GM23338 (cell line): ENCODE data around the gene ENPP5. TPM values are rescaled to one million over a fixed set of nuclear protein-coding genes. Genes with fewer than 3 reads are reported as not detected.

Source experiments
- ATAC-seq: fragments of 200-7000 bp; cut with Tn5 transposase; 3 replicates; pipeline ENCODE4 v1.9.1; 2020
- DNase-seq: peaks from one replicate; pipeline ENCODE4 v3.0.0-alpha.2; 2015; ENCODE audit warnings: low spot score
- H2AFZ ChIP-seq: fragments of 200-600 bp; sonication (generic); 2 replicates; pipeline ENCODE4 v1.8.0; 2016; ENCODE audit warnings: antibody characterized with exemption, mild to moderate bottlenecking, moderate library complexity
- H3F3A ChIP-seq: fragments of 200-600 bp; sonication (generic); replicated peaks from 2 replicates; pipeline ENCODE4 v1.8.0; 2017; ENCODE audit warnings: antibody characterized with exemption, mixed run types, low read depth
- H3K27ac ChIP-seq: fragments of 200-600 bp; sonication (generic); 2 replicates; pipeline ENCODE4 v1.6.1; 2016; ENCODE audit warnings: low read depth
- H3K27me3 ChIP-seq: fragments of 200-600 bp; sonication (generic); 2 replicates; pipeline ENCODE4 v1.8.0; 2016; ENCODE audit warnings: mild to moderate bottlenecking, mixed run types, moderate library complexity; ENCODE audit not compliant: insufficient read depth
- H3K36me3 ChIP-seq: fragments of 200-600 bp; sonication (generic); 2 replicates; pipeline ENCODE4 v1.8.0; 2016; ENCODE audit warnings: mild to moderate bottlenecking; ENCODE audit not compliant: insufficient read depth
- H3K4me1 ChIP-seq: fragments of 200-600 bp; sonication (generic); 2 replicates; pipeline ENCODE4 v1.8.0; 2016; ENCODE audit warnings: mild to moderate bottlenecking, moderate library complexity; ENCODE audit not compliant: insufficient read depth
- H3K4me2 ChIP-seq: fragments of 200-600 bp; sonication (generic); 2 replicates; pipeline ENCODE4 v1.7.1; 2017; ENCODE audit warnings: mixed run types
- H3K4me3 ChIP-seq: fragments of 200-600 bp; sonication (generic); 2 replicates; pipeline ENCODE4 v1.6.1; 2016; ENCODE audit warnings: mixed run types
- H3K79me2 ChIP-seq: fragments of 200-600 bp; sonication (generic); replicated peaks from 2 replicates; pipeline ENCODE4 v1.8.0; 2017; ENCODE audit warnings: mild to moderate bottlenecking; ENCODE audit not compliant: insufficient read depth
- H3K9me2 ChIP-seq: fragments of 200-600 bp; sonication (generic); 2 replicates; pipeline ENCODE4 v1.8.0; 2017; ENCODE audit not compliant: insufficient read depth
- H4K20me1 ChIP-seq: fragments of 200-600 bp; sonication (generic); replicated peaks from 2 replicates; pipeline ENCODE4 v1.8.0; 2017; ENCODE audit warnings: mild to moderate bottlenecking; ENCODE audit not compliant: insufficient read depth
- H3K27ac Mint-ChIP-seq: 2 replicates; pipeline ENCODE4 v1.8.0; 2020; ENCODE audit warnings: inconsistent platforms, mild to moderate bottlenecking, moderate library complexity, mixed read lengths
- H3K27me3 Mint-ChIP-seq: 3 replicates; pipeline ENCODE4 v1.8.0; 2022; ENCODE audit warnings: low read depth, mild to moderate bottlenecking, moderate library complexity, mixed read lengths, inconsistent platforms; ENCODE audit not compliant: insufficient read depth, poor library complexity
- H3K36me3 Mint-ChIP-seq: 3 replicates; pipeline ENCODE4 v1.8.0; 2021; ENCODE audit warnings: low read depth, mild to moderate bottlenecking, inconsistent platforms, moderate library complexity, mixed read lengths
- H3K4me1 Mint-ChIP-seq: 3 replicates; pipeline ENCODE4 v1.8.0; 2020; ENCODE audit warnings: mild to moderate bottlenecking, inconsistent platforms, mixed read lengths
- H3K4me3 Mint-ChIP-seq: 3 replicates; pipeline ENCODE4 v1.8.0; 2021; ENCODE audit warnings: moderate library complexity, mild to moderate bottlenecking, inconsistent platforms, mixed read lengths
- H3K9me3 Mint-ChIP-seq: 3 replicates; pipeline ENCODE4 v1.8.0; 2020; ENCODE audit warnings: moderate library complexity, mild to moderate bottlenecking, inconsistent platforms, mixed read lengths
- CREB1 ChIP-seq: fragments of 250-450 bp; sonication (Bioruptor Pico); IDR thresholded peaks from 2 replicates; pipeline ENCODE4 v1.5.0; 2020; ENCODE audit warnings: low read depth, mild to moderate bottlenecking, moderate library complexity
- CTCF ChIP-seq, 2 experiments: fragments of 200-600 bp in 1 of 2; sonication (generic) in 1 of 2; conservative IDR thresholded peaks; 2 replicates each; pipeline versions ENCODE4 v1.5.1 to v1.6.1; 2016 to 2017; ENCODE audit warnings: antibody characterized with exemption in 2 of 2, low read depth in 2 of 2, mild to moderate bottlenecking in 2 of 2, moderate library complexity in 1 of 2
- EZH2phosphoT487 ChIP-seq: fragments of 200-600 bp; sonication (generic); IDR thresholded peaks from one replicate; pipeline ENCODE4 v1.8.1; 2018; ENCODE audit warnings: antibody characterized with exemption; ENCODE audit not compliant: unreplicated experiment
- NANOG ChIP-seq: IDR thresholded peaks from 2 replicates; pipeline ENCODE4 v1.6.1; 2016; ENCODE audit warnings: antibody characterized with exemption, borderline replicate concordance
- POLR2AphosphoS5 ChIP-seq: IDR thresholded peaks from 2 replicates; pipeline ENCODE4 v1.6.1; 2016; ENCODE audit warnings: antibody characterized with exemption, low read depth
- REST ChIP-seq: IDR thresholded peaks from one replicate; pipeline ENCODE4 v1.6.1; 2018; ENCODE audit warnings: antibody characterized with exemption; ENCODE audit not compliant: unreplicated experiment
- STAT1 ChIP-seq: IDR thresholded peaks from one replicate; pipeline ENCODE4 v1.6.1; 2016; ENCODE audit warnings: antibody characterized with exemption; ENCODE audit not compliant: unreplicated experiment
- ZNF114 ChIP-seq: fragments of 250-450 bp; sonication (Bioruptor Pico); IDR thresholded peaks from 2 replicates; pipeline ENCODE4 v1.5.0; 2020; ENCODE audit warnings: mild to moderate bottlenecking, moderate library complexity
- ZNF331 ChIP-seq: fragments of 250-450 bp; sonication (Bioruptor Pico); IDR thresholded peaks from 2 replicates; pipeline ENCODE4 v1.5.0; 2020; ENCODE audit warnings: low read depth, mild to moderate bottlenecking, moderate library complexity
- polyA plus RNA-seq: library from polyadenylated mRNA; unstranded; fragments of >200 nt; fragmentation: Nextera tagmentation; extraction: Ambion mirVana; gene quantifications from 2 replicates; pipeline ENCODE4 v1.2.1, GENCODE V29; 2016
- total RNA-seq: library from RNA; depleted of rRNA; stranded (reverse); fragments of >200 nt; shearing (Covaris generic); gene quantifications from 2 replicates; pipeline ENCODE4 v1.2.3, GENCODE V29; 2014

ENPP5 gene
- total and polyA plus RNA-seq, 2 experiments from 2014 or later = 8.5 to 13.0 TPM

- TF ChIP-seq CTCF (conservative IDR thresholded peaks at IDR 0.05; ENCODE audit: low read depth in 2 of 2) (no peak), CREB1 (CRISPR knock-in tag) (peak; percentile 62; the same call in 1 of the 2 replicates), ZNF114 (CRISPR knock-in tag) (no peak), EZH2phosphoT487 (no peak)
- Mint-ChIP-seq H3K4me3 (peak within 1 kb of the TSS; percentile 96), H3K9me3 (no peaks in the 10 kb centered on the region; the same call in 2 of the 3 replicates), H3K36me3 (no peaks in the 10 kb centered on the region), H3K27me3 (peaks cover 7% of the 10 kb centered on the region), H3K27ac (no peak within 1 kb of the TSS; the same call in 1 of the 2 replicates), H3K4me1 (no peaks in the 10 kb centered on the region)
- DNase-seq (peak; percentile 90), ATAC-seq (peak; percentile 100)
- H3K4me1 ChIP-seq = peaks cover 6% of the 10 kb centered on the region
- peak within 1 kb of the TSS; percentile 85 for H3K4me2 ChIP-seq
- H4K20me1 ChIP-seq = no peaks in the 10 kb centered on the region
- peak within 1 kb of the TSS; percentile 100 for H2AFZ ChIP-seq
- H3K36me3 ChIP-seq = no peaks in the 10 kb centered on the region
- H3K27me3 ChIP-seq = peaks cover 22% of the 10 kb centered on the region
- no peak within 1 kb of the TSS for H3K27ac ChIP-seq
- no peaks in the 10 kb centered on the region for H3K9me2 ChIP-seq
- H3F3A ChIP-seq = no peaks in the 10 kb centered on the region
- no peaks in the 10 kb centered on the region for H3K79me2 ChIP-seq
- H3K4me3 ChIP-seq = peak within 1 kb of the TSS; percentile 98
These were observed 40.9 kb downstream of the ENPP5 start, which contains the start of gene ENPP4 for GRCh38 chr6:46129629-46130511. TSS of gene ENPP4 (plus strand) at chr6:46129989. CDS start at chr6:46139584, 9,595 bp downstream.

- TF ChIP-seq STAT1 (no peak), POLR2AphosphoS5 (no peak), EZH2phosphoT487 (no peak), REST (no peak), NANOG (no peak), CTCF (conservative IDR thresholded peaks at IDR 0.05; ENCODE audit: low read depth in 2 of 2) (no peak), ZNF331 (no peak)
- Histone ChIP-seq H3K36me3 (no peaks in the 10 kb centered on the region), H4K20me1 (no peaks in the 10 kb centered on the region), H3K27ac (no peak overlapping the region), H2AFZ (peak overlapping the region; percentile 99), H3F3A (no peaks in the 10 kb centered on the region), H3K4me3 (peak overlapping the region; percentile 98), H3K79me2 (no peaks in the 10 kb centered on the region), H3K27me3 (peaks cover 22% of the 10 kb centered on the region), H3K4me2 (peak overlapping the region; percentile 85), H3K9me2 (no peaks in the 10 kb centered on the region), H3K4me1 (peaks cover 6% of the 10 kb centered on the region)
- Mint-ChIP-seq H3K36me3 (no peaks in the 10 kb centered on the region), H3K4me3 (peak overlapping the region; percentile 96), H3K9me3 (no peaks in the 10 kb centered on the region; the same call in 2 of the 3 replicates), H3K27me3 (peaks cover 7% of the 10 kb centered on the region), H3K4me1 (no peaks in the 10 kb centered on the region), H3K27ac (no peak overlapping the region; the same call in 1 of the 2 replicates)
- ATAC-seq (peak; percentile 36), DNase-seq (no peak)
These were observed 41.5 kb downstream of the ENPP5 start for GRCh38 chr6:46129291-46129628.
